HG03095 (cell line): ENCODE measurements around the gene LRMDA.

Experiments used
- ATAC-seq: cut with Tn5 transposase; IDR thresholded peaks from one replicate; pipeline ENCODE4 v1.9.1; 2021; ENCODE audit warnings: moderate library complexity; ENCODE audit not compliant: unreplicated experiment

Gene LRMDA

GRCh38 chr10:75632805-75633462 lies 201.5 kb downstream of the LRMDA start:
- no peak for ATAC-seq

GRCh38 chr10:75633568-75633967 lies 202.1 kb downstream of the LRMDA start:
- no peak for ATAC-seq

DNA sequence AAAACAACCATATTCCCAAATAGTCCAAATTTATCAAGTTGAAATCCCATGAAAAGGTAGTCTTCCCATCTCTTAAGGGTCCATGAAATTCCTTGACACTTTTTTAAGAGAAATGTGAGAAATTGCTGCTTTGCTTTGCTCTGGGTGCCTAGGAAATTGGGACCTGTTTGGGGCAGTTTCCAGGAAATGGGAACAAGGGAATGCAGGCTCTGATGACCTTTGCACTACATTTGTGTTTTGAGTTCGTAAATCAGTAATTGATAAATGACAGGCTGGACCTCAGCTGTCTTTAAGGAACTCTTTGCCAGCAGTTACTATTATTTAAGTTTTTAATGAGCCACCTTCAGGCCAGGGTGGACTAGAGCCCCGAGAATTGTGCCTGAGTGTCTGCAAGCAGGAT lies 203.5 kb downstream of the LRMDA start:
- ATAC-seq = no peak

DNA sequence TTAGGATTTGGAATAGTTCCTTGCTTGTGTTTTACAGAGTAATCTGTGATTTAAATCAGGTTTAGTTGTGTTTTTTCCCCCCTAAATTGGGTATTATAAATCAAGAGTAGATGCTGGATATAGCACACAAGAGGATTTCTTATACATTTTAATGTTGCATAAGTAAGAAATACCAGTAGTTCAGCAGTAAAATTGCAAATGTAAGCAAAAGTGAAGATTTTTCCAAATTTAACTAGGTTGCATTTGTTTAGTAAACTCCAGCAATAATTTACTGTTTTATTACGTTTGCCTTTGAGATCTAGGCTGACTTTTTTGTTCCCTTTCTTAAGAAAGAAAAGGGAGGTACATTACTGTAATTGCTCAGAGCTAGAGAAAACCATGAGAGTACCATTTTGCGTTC lies 207.3 kb downstream of the LRMDA start:
- ATAC-seq = no peak

- no peak for ATAC-seq
Measured at GRCh38 chr10:75639736-75640135, 208.3 kb downstream of the LRMDA start.

DNA sequence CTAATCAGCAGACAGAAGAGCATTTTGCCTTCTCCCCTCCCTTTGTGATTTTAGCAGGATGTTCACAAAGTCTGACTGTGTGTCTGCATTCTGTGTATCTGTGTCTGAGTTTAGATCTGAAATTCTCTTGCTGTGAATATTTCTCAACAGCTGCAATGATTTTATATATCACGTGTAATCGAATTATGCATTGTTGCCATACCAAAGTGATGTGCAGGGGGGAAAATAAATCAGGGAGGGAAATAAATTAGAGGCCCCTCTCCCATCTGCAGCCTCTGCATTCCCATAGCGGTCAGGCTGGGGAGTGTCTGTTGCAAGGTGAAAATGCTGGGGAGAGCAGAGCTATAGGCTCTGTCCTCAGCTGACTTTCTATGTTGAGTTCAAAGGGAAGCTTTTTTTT lies 209.0 kb downstream of the LRMDA start:
- no peak for ATAC-seq

- no peak for ATAC-seq
Measured at GRCh38 chr10:75640803-75641202, 209.4 kb downstream of the LRMDA start.

- no peak for ATAC-seq
Measured at GRCh38 chr10:75643405-75643804, 212.0 kb downstream of the LRMDA start.

DNA sequence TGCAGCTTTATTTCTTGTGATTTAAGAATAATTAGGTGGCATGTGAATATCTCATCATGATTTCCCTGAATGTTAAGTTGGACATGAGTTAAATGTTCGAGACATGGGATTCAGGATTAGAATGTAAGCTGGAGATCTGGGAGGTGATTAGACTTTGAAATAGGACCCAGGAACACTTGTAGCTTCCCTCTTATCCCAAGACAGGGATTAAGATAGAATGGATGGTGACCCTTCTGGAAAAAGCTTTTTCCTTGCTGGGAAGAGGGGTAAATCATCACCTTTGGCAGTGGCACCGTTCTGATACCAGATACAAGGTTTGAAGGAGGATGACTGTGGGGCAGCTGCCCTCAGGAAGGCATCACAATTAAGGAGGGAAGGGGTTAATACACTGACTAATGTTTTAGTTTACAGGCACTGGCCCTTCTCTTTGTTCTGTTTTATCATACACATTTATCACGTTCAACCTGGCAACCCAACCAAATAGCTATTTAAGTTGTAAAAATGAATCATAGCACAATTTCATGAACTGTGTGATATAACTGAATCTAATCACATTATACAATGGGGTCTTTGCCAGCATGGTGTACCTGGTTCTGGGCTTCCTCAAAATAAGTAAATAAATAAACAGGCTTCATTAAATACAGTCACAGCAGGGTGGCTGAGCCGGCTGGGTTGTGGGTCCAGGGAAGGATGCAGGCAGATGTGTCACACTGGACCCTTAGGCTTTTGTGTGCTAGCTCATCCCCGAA lies 212.7 kb downstream of the LRMDA start:
- no peak for ATAC-seq

DNA sequence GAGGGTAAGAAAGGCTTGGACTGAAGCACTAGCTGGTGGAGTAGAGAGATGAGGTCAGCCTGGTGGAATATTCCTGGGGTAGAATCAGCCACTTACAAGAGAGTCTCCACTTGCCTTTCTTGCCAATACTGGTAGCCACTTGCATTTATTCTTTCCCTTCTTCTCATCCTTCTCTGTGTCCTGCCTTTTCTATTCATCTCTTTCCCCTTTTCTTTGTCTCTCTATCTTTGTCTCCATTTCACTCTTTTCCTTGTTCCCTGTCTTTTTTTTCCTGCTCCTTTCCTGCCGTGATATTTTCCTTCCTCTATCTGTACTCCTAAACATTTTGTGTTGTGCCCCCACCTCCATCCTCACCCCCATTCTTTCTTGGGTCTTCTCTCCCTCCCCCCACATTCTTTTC lies 214.3 kb downstream of the LRMDA start:
- no peak for ATAC-seq

DNA sequence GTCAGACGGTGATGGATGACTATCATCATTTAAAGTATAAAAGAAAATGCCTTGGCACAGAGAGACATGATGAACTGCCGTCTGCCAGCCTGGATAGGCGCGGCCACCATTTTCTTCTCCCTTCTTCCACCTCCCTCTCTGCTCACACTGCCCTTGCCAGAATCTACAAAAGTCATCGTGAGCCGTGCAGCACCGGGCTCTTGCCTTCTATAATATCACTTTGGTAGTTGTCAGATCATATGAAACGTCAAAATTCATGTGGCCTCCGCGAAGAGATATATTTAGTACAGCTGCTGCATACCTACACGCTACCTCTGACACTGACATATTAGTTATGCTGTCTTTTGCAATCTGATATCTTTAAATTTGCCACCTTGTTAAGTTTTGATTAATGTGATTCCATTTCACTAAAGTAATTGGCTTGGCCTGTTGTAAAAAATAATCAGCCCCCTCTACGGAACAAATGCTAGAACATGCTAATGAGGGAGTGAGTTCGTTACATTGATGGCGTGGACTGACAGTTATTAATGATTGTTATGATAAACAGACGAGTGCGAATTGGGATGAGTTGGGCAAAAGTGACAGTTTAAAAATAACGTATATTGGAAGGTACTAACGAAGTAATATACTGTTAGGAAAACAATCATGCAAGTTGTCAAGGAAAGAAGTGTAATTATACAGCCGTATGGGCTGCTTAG lies 214.9 kb downstream of the LRMDA start:
- no peak for ATAC-seq

GRCh38 chr10:75646916-75647315 lies 215.5 kb downstream of the LRMDA start:
- no peak for ATAC-seq

DNA sequence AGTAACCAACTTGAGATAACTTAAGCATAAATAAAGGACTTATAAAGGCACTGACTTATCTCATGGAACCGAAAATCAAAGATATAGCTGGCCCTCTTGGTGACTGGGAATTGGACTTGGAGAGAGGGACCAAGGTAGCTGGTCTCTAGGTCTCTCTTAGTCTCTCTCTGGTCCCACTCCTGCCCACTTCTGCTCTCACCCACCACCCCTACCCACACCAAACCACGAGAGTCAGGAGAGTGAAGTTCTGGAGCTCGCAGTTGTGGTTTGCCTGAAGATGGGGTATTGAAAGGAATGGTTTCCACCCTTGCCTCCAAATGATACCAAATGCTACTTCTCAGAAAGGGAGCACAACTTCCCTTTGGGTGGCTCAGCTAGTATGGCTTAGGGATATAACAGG lies 216.3 kb downstream of the LRMDA start:
- no peak for ATAC-seq

GRCh38 chr10:75648351-75648750 lies 216.9 kb downstream of the LRMDA start:
- no peak for ATAC-seq

DNA sequence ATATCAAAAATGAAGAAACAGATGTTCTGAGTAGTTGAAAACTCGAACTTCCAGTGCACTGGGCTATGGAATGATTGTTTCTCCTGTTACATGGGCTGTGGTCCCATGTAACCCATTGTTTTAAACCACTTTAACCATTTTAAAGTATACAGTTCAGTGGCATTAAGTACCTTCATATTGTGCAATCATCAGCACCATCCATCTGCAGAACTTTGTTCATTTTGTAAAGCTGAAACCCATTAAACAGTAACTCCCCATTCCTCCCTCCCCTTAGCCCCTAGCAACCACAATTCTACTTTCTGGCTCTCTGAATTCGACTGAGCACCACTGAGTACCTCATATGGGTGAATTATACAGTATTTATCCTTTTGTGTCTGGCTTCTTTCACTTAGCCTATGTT lies 217.4 kb downstream of the LRMDA start:
- ATAC-seq = no peak

DNA sequence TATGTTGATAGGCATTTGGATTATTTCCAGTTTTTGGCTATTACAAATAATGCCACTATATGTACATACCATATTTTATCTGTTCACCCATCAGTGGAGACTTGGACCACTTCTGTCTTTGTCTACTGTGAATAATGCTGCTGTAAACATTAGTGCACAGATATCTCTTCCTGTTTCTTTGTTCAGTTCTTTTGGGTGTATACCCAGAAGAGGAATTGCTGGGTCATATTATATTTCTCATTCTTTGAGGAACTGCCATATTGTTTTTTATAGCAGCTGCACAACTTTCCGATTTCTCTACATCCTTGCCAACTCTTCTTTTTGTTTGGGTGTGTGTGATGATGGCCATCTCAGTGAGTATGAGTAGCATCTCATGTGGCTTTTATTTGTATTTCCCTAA lies 218.0 kb downstream of the LRMDA start:
- ATAC-seq = no peak

GRCh38 chr10:75650648-75651047 lies 219.2 kb downstream of the LRMDA start:
- ATAC-seq = no peak

- no peak for ATAC-seq
Measured at GRCh38 chr10:75651417-75651816, 220.0 kb downstream of the LRMDA start.

DNA sequence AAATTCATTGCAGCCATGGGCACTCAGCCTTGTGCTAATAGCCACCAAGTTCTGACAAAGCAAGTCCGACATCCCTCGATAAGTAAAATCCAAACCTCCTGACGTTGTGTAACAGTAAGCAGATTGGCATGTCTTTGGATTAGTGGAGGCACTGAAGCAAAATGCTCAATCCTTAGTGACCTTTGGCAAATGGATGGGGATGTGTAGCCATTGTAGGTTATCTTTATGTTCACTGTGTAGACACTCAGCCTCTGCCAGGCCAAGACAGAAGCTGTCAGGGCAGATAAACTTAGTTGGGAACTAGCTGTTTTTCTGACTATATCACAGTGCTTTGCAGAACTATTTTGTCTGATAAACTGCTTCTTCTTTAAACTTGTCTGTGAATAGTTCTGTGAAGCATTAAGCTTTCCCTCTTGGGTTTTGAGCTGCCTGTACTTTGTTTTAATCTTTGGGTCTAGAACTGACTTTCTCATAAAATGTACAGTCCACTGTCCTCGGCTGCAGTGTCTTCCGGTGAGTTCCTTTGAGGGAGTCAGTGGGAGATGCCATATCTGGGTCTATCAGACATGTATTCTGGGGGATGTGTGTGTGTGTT lies 220.8 kb downstream of the LRMDA start:
- ATAC-seq = no peak

- no peak for ATAC-seq
Measured at GRCh38 chr10:75653761-75654160, 222.3 kb downstream of the LRMDA start.

DNA sequence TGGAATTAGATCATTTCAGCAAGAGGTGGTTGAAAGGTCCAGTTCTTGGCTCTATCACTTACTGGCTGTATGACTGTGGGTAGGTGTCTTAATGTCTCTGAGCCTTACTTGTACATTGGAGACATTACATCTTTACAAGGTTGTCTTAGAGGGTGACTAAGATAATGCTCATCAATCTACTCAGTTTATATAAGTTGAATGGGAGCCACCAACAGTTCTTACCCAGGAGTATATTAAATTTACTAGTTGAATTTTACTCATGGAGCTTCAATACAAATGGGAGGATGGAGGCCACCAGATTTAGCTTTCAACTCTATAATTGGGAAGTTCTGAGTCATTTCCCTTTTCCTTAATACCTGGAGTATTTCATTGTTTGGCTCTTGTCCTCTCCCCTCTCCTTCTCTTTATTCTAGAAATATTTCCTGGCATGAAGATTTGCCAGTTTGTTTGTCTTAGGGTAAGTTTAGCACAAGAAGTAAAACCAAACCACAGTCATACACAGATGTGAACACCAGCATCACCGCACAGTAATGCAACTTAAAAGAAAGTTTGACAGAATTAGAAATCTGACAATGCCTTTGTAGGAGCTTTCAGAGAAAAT lies 222.8 kb downstream of the LRMDA start:
- ATAC-seq = no peak
